Kidney (tissue), 22 donors: ENCODE results near the gene FAM193B. TPM values are rescaled to one million over a fixed set of nuclear protein-coding genes. Genes with fewer than 3 reads are reported as not detected.

Experiments used
- DNase-seq, 5 donors: peaks; one replicate each; pipeline ENCODE4 v3.0.0-alpha.2; 2013 to 2020
- FAIRE-seq: peaks from 2 replicates; lab custom pipeline; 2012; peaks lifted over from hg19 to GRCh38; lab: Jason Lieb, UNC
- H3K27ac ChIP-seq, 2 donors: one replicate each; pipeline ENCODE4 v1.7.0; 2013; ENCODE audit warnings: low read depth in 2 of 2, low read length in 2 of 2, inconsistent platforms in 1 of 2
- H3K27me3 ChIP-seq: one replicate; pipeline ENCODE4 v1.7.1; 2013; ENCODE audit warnings: low read length, inconsistent platforms; ENCODE audit not compliant: control insufficient read depth, insufficient read depth
- H3K36me3 ChIP-seq, 3 donors: one replicate each; pipeline versions ENCODE4 v1.7.0 to v1.7.1; 2013; ENCODE audit warnings: low read length in 3 of 3, control low read depth in 1 of 3, inconsistent platforms in 1 of 3; ENCODE audit not compliant: insufficient read depth in 3 of 3, control insufficient read depth in 2 of 3
- H3K4me1 ChIP-seq, 3 donors: one replicate each; pipeline versions ENCODE4 v1.7.0 to v1.7.1; 2013; ENCODE audit warnings: low read length in 3 of 3, inconsistent platforms in 1 of 3, low read depth in 1 of 3; ENCODE audit not compliant: control insufficient read depth in 2 of 3, insufficient read depth in 2 of 3
- H3K4me3 ChIP-seq, 3 donors: one replicate each; pipeline versions ENCODE4 v1.7.0 to v1.8.1; 2013; ENCODE audit warnings: low read length in 3 of 3, control low read depth in 1 of 3, inconsistent platforms in 1 of 3
- H3K9ac ChIP-seq, 3 donors: one replicate each; pipeline versions ENCODE4 v1.7.0 to v1.7.1; 2013; ENCODE audit warnings: low read length in 3 of 3, control low read depth in 1 of 3, inconsistent platforms in 1 of 3
- H3K9me3 ChIP-seq, 3 donors: one replicate each; pipeline versions ENCODE4 v1.7.0 to v1.7.1; 2013; ENCODE audit warnings: low read length in 3 of 3, control low read depth in 1 of 3, inconsistent platforms in 1 of 3; ENCODE audit not compliant: control insufficient read depth in 2 of 3, insufficient read depth in 1 of 3
- intact Hi-C: fragments of 100-400 bp; cut with DNase I; formaldehyde crosslinking; loops from one replicate; pipeline ENCODE4 v1.11.1; 2022
- long read RNA-seq, 10 donors: library from polyadenylated mRNA in 1 of 10; unstranded in 1 of 10; transcript quantifications; one replicate each; pipeline ENCODE4 v2.0.0 and lab custom pipeline, GENCODE V29; 2021 to 2026
- polyA plus RNA-seq: library from polyadenylated mRNA; stranded (reverse); fragments of 350-450 nt; fragmentation: Illumina TruSeq; extraction: RNeasy Lipid Tissue Mini Kit (QIAGEN cat#74804); gene quantifications from one replicate; pipeline ENCODE4 v1.2.3, GENCODE V29; 2014; ENCODE audit warnings: low read depth, low replicate concordance; ENCODE audit not compliant: insufficient read depth
- total RNA-seq: library from RNA; stranded (reverse); fragmentation: NEBNext Ultra II Directional; extraction: Animal tissue kit (Norgen Biotek cat#: 25700); gene quantifications from one replicate; pipeline ENCODE4 v1.2.1, GENCODE V29; 2021
- TF ChIP-seq, protein P1 (sequence below): IDR thresholded peaks from 3 replicates; pipeline ENCODE4 v1.5.1; 2012; ENCODE audit warnings: mild to moderate bottlenecking, moderate library complexity, borderline replicate concordance; ENCODE audit not compliant: insufficient read depth; ENCODE audit errors: extremely low read depth
- donor health status: control.
- donor health status: control.
- donor health status: control.
- donor health status: control.
- donor health status: control.
- donor health status: DM: yes; HTN: yes; CAD: no.
- donor health status: Normal renal cell carcinoma (clear cell type).

FAM193B gene
- total RNA-seq, result 77.8 TPM
- polyA plus RNA-seq, result 61.0 TPM
- long read RNA-seq, donor 1, transcript FAM193B-204 (4 exons, 1,870 nt), result major isoform, 7 of 8 reads
- long read RNA-seq, donor 1, partial matches to known transcripts, result 0 of 8 reads
- long read RNA-seq, donor 1, other reads (novel, unspliced or antisense), result 0 of 8 reads
- long read RNA-seq, donor 2, transcript FAM193B-204 (4 exons, 1,870 nt), result major isoform, 5 of 5 reads
- long read RNA-seq, donor 2, partial matches to known transcripts, result 0 of 5 reads
- long read RNA-seq, donor 2, other reads (novel, unspliced or antisense), result 0 of 5 reads
- long read RNA-seq, donor 3, transcript FAM193B-204 (4 exons, 1,870 nt), result major isoform, 7 of 9 reads
- long read RNA-seq, donor 3, partial matches to known transcripts, result 0 of 9 reads
- long read RNA-seq, donor 3, other reads (novel, unspliced or antisense), result 0 of 9 reads
- long read RNA-seq, donor 4, transcript FAM193B-204 (4 exons, 1,870 nt), result major isoform, 5 of 6 reads
- long read RNA-seq, donor 4, partial matches to known transcripts, result 0 of 6 reads
- long read RNA-seq, donor 4, other reads (novel, unspliced or antisense), result 0 of 6 reads
- long read RNA-seq, donor 5, result 0 reads
- long read RNA-seq, donor 6, partial matches to known transcripts, result 0 of 2 reads
- long read RNA-seq, donor 6, other reads (novel, unspliced or antisense), result 0 of 2 reads
- long read RNA-seq, donor 7, transcript FAM193B-204 (4 exons, 1,870 nt), result major isoform, 14 of 62 reads
- long read RNA-seq, donor 7, partial matches to known transcripts, result 14 of 62 reads
- long read RNA-seq, donor 7, other reads (novel, unspliced or antisense), result 31 of 62 reads
- long read RNA-seq, donor 8, transcript FAM193B-204 (4 exons, 1,870 nt), result major isoform, 10 of 12 reads
- long read RNA-seq, donor 8, partial matches to known transcripts, result 0 of 12 reads
- long read RNA-seq, donor 8, other reads (novel, unspliced or antisense), result 0 of 12 reads
- long read RNA-seq, donor 9, partial matches to known transcripts, result 0 of 3 reads
- long read RNA-seq, donor 9, other reads (novel, unspliced or antisense), result 0 of 3 reads
- long read RNA-seq, donor 10, transcript FAM193B-204 (4 exons, 1,870 nt), result major isoform, 6 of 11 reads
- long read RNA-seq, donor 10, partial matches to known transcripts, result 0 of 11 reads
- long read RNA-seq, donor 10, other reads (novel, unspliced or antisense), result 0 of 11 reads

DNA sequence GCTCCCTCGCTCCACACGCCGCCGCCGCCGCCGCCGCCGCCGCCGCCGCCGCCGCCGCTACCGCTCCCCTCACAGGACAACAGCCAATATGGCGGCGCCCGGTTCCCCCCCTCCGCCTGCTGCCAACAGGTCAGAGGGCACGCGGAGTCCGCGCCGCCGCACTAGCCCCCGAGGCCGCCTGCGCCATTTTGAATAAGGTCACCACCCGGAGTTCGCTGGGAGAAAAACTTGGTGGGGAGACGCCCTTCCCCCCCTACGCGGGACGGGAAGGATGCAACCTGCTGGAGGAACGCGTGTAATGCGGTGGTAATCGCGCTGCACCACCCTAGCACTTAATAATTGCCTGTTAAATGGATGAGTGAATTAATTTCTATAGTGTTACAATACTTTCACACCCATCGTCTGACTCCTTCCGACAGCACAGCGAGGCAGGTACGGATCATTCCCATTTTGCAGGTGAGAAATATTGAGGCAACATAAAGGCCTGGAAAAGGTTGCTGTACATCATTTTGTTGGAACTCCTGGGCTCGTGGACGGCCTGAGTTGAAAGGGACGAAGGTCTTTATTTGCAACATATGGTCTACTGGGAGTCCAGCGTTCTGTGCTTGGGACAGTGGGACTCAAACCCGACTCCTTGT lies at the start of gene FAM193B:
FAM193B (minus strand) TSS at position 90 of the 638 bp plus-strand sequence. CDS start 105 bp downstream, outside the sequence.
- Histone ChIP-seq H3K9me3 (no peaks in the 10 kb centered on the region), H3K27me3 (no peaks in the 10 kb centered on the region), H3K27ac (peak within 1 kb of the TSS; percentile 24 to 57), H3K36me3 (peaks cover 0 to 8% (median 0%) of the 10 kb centered on the region in 3 donors), H3K4me1 (peaks cover 3 to 16% (median 15%) of the 10 kb centered on the region in 3 donors), H3K9ac (peak within 1 kb of the TSS; percentile 65 to 80 (median 75)), H3K4me3 (peak within 1 kb of the TSS; percentile 85 to 99 (median 89))
- DNase-seq, result peak; percentile 95 to 98 (median 97)
- intact Hi-C loops, result no loop called here
- TF ChIP-seq, protein P1, sequence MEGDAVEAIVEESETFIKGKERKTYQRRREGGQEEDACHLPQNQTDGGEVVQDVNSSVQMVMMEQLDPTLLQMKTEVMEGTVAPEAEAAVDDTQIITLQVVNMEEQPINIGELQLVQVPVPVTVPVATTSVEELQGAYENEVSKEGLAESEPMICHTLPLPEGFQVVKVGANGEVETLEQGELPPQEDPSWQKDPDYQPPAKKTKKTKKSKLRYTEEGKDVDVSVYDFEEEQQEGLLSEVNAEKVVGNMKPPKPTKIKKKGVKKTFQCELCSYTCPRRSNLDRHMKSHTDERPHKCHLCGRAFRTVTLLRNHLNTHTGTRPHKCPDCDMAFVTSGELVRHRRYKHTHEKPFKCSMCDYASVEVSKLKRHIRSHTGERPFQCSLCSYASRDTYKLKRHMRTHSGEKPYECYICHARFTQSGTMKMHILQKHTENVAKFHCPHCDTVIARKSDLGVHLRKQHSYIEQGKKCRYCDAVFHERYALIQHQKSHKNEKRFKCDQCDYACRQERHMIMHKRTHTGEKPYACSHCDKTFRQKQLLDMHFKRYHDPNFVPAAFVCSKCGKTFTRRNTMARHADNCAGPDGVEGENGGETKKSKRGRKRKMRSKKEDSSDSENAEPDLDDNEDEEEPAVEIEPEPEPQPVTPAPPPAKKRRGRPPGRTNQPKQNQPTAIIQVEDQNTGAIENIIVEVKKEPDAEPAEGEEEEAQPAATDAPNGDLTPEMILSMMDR, result no peak
- no peak for FAIRE-seq

DNA sequence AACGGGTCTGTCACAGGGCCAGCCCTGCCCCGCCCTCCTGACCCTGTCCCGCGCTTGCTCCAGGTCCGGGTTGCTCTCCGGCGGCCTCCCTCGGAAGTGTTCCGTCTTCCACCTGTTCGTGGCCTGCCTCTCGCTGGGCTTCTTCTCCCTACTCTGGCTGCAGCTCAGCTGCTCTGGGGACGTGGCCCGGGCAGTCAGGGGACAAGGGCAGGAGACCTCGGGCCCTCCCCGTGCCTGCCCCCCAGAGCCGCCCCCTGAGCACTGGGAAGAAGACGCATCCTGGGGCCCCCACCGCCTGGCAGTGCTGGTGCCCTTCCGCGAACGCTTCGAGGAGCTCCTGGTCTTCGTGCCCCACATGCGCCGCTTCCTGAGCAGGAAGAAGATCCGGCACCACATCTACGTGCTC lies 49.8 kb upstream of the FAM193B start:
- Histone ChIP-seq H3K36me3 (no peaks in the 10 kb centered on the region), H3K27me3 (no peaks in the 10 kb centered on the region), H3K4me3 (no peak overlapping the region), H3K27ac (no peak overlapping the region), H3K9ac (no peak overlapping the region), H3K4me1 (peaks cover 0 to 16% (median 12%) of the 10 kb centered on the region in 3 donors), H3K9me3 (no peaks in the 10 kb centered on the region)
- FAIRE-seq (no peak), DNase-seq (peak in 1 of 5 donors; percentile 70)
- TF ChIP-seq, protein P1, result no peak
- intact Hi-C loops, result no loop called here

GRCh38 chr5:177603631-177604030 lies 49.3 kb upstream of the FAM193B start:
- Histone ChIP-seq H3K27ac (no peak overlapping the region), H3K9me3 (no peaks in the 10 kb centered on the region), H3K27me3 (no peaks in the 10 kb centered on the region), H3K4me1 (peaks cover 0 to 16% (median 12%) of the 10 kb centered on the region in 3 donors), H3K36me3 (no peaks in the 10 kb centered on the region), H3K4me3 (no peak overlapping the region), H3K9ac (no peak overlapping the region)
- FAIRE-seq (no peak), DNase-seq (no peak)
- TF ChIP-seq, protein P1, result no peak
- intact Hi-C loops, result no loop called here
